KMS-11 (cell line): ENCODE measurements around the gene ITIH4.

Experiments
- H2AFZ ChIP-seq: fragments of 200-600 bp; sonication (generic); 2 replicates; pipeline ENCODE4 v1.6.1; 2016; ENCODE audit warnings: antibody characterized with exemption, mixed run types, low read depth
- H3K27ac ChIP-seq: fragments of 200-600 bp; sonication (generic); 2 replicates; pipeline ENCODE4 v1.6.1; 2016; ENCODE audit warnings: mild to moderate bottlenecking, mixed run types
- H3K27me3 ChIP-seq: fragments of 200-600 bp; sonication (generic); 2 replicates; pipeline ENCODE4 v1.6.1; 2017; ENCODE audit warnings: mild to moderate bottlenecking, low read depth, mixed run types, moderate library complexity; ENCODE audit not compliant: insufficient read depth
- H3K36me3 ChIP-seq: fragments of 200-600 bp; sonication (generic); 2 replicates; pipeline ENCODE4 v1.6.1; 2017; ENCODE audit warnings: mild to moderate bottlenecking, mixed run types; ENCODE audit not compliant: insufficient read depth
- H3K4me1 ChIP-seq: fragments of 200-600 bp; sonication (generic); 2 replicates; pipeline ENCODE4 v1.6.1; 2016; ENCODE audit warnings: mild to moderate bottlenecking, low read depth, mixed run types; ENCODE audit not compliant: poor library complexity, severe bottlenecking
- H3K4me2 ChIP-seq: fragments of 200-600 bp; sonication (generic); 2 replicates; pipeline ENCODE4 v1.7.0; 2016; ENCODE audit warnings: mild to moderate bottlenecking, mixed run types
- H3K4me3 ChIP-seq: fragments of 200-600 bp; sonication (generic); IDR thresholded peaks from 2 replicates; pipeline ENCODE4 v1.6.1; 2017; ENCODE audit warnings: low read depth, low read length, mixed read lengths; ENCODE audit not compliant: insufficient read depth
- H3K79me2 ChIP-seq: fragments of 200-600 bp; sonication (generic); 2 replicates; pipeline ENCODE4 v1.6.1; 2016; ENCODE audit warnings: low read depth, mixed run types; ENCODE audit not compliant: insufficient read depth
- H3K9ac ChIP-seq: fragments of 200-600 bp; sonication (generic); 2 replicates; pipeline ENCODE4 v1.6.1; 2016; ENCODE audit warnings: mild to moderate bottlenecking, mixed run types
- H4K20me1 ChIP-seq: fragments of 200-600 bp; sonication (generic); 2 replicates; pipeline ENCODE4 v1.6.1; 2016; ENCODE audit warnings: mild to moderate bottlenecking, mixed run types; ENCODE audit not compliant: insufficient read depth
- TF ChIP-seq, protein P1 (sequence below): fragments of 200-600 bp; sonication (generic); conservative IDR thresholded peaks from 2 replicates; pipeline ENCODE4 v1.6.1; 2017; ENCODE audit warnings: low read depth, mild to moderate bottlenecking, antibody characterized with exemption, low read length, moderate library complexity, mixed read lengths

ITIH4 gene

GRCh38 chr3:52877085-52877484 is 46.6 kb upstream of the ITIH4 start:
- H3K79me2 ChIP-seq, result no peaks in the 10 kb centered on the region
- H3K4me2 ChIP-seq, result no peak overlapping the region
- H3K4me1 ChIP-seq, result no peaks in the 10 kb centered on the region
- H2AFZ ChIP-seq, result no peak overlapping the region
- H3K9ac ChIP-seq, result no peak overlapping the region
- H3K27me3 ChIP-seq, result no peaks in the 10 kb centered on the region
- no peak overlapping the region for H3K27ac ChIP-seq
- H3K36me3 ChIP-seq, result no peaks in the 10 kb centered on the region
- TF ChIP-seq, protein P1, sequence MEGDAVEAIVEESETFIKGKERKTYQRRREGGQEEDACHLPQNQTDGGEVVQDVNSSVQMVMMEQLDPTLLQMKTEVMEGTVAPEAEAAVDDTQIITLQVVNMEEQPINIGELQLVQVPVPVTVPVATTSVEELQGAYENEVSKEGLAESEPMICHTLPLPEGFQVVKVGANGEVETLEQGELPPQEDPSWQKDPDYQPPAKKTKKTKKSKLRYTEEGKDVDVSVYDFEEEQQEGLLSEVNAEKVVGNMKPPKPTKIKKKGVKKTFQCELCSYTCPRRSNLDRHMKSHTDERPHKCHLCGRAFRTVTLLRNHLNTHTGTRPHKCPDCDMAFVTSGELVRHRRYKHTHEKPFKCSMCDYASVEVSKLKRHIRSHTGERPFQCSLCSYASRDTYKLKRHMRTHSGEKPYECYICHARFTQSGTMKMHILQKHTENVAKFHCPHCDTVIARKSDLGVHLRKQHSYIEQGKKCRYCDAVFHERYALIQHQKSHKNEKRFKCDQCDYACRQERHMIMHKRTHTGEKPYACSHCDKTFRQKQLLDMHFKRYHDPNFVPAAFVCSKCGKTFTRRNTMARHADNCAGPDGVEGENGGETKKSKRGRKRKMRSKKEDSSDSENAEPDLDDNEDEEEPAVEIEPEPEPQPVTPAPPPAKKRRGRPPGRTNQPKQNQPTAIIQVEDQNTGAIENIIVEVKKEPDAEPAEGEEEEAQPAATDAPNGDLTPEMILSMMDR, result no peak
- H3K4me3 ChIP-seq, result no peak overlapping the region
- H4K20me1 ChIP-seq, result no peaks in the 10 kb centered on the region

DNA sequence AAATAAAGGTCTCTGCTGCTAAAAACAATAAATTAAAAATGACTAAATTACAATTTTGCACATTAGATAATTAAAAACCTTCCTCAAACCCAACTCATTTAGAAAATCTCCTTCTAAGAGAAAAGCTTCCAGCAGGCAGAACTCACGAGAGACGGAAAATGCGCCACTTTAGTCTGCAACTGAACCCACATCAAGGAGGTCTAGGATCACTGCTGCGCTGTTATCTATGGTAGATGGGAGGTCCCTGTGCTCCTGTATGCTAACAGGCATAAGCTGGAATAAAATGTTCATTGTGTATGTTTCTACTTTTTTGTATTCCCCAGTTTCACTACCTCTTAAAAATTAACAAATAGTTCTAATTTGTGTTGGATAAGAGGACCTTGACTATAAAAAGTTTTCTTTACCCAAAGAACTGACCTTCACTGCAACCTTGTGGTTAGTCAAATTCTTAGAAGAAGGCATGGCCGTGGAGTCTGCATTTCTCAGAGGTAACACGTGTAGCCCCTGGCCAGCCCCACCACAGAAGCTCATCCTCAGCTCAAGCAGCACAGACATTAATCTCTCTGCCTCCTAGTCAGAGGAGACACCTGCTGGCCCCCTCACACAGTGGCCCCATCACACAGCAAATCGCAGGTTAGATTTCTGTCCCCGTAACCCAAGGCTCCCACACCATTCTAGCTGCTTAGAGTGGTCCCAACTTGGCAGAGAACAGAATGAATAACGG is 44.6 kb upstream of the ITIH4 start:
- H3K4me3 ChIP-seq, result no peak overlapping the region
- no peaks in the 10 kb centered on the region for H3K79me2 ChIP-seq
- TF ChIP-seq, protein P1, result no peak
- no peak overlapping the region for H3K4me2 ChIP-seq
- no peak overlapping the region for H3K27ac ChIP-seq
- no peaks in the 10 kb centered on the region for H4K20me1 ChIP-seq
- no peak overlapping the region for H3K9ac ChIP-seq
- no peaks in the 10 kb centered on the region for H3K4me1 ChIP-seq
- no peaks in the 10 kb centered on the region for H3K27me3 ChIP-seq
- no peaks in the 10 kb centered on the region for H3K36me3 ChIP-seq
- H2AFZ ChIP-seq, result no peak overlapping the region

DNA sequence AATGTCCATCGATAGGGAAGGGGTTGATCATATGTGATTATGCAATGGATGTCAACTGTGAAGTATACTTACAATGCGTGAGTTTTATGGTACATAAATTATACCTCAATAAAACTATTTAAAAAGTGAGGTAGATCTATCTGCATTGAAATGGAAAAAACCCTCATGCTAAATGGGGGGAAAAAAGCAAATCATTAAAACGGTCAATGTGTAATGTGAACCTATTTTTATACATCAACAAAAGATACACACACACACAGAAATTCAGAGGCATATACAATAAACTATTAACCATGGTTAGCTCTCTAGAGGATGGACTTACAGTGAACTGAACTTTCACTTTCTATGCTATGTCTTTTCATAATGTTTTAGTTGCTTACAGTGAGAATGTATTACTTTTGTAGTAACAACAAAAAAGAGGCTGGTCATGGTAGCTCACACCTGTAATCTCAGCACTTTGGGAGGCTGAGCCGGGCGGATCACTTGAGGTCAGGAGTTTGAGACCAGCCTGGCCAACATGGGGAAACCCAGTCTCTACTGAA is 43.8 kb upstream of the ITIH4 start:
- H2AFZ ChIP-seq, result no peak overlapping the region
- H3K9ac ChIP-seq, result no peak overlapping the region
- H3K4me1 ChIP-seq, result no peaks in the 10 kb centered on the region
- TF ChIP-seq, protein P1, result no peak
- H3K4me3 ChIP-seq, result no peak overlapping the region
- H3K27ac ChIP-seq, result no peak overlapping the region
- H3K4me2 ChIP-seq, result no peak overlapping the region
- H3K27me3 ChIP-seq, result no peaks in the 10 kb centered on the region
- H3K79me2 ChIP-seq, result no peaks in the 10 kb centered on the region
- no peaks in the 10 kb centered on the region for H4K20me1 ChIP-seq
- H3K36me3 ChIP-seq, result no peaks in the 10 kb centered on the region

DNA sequence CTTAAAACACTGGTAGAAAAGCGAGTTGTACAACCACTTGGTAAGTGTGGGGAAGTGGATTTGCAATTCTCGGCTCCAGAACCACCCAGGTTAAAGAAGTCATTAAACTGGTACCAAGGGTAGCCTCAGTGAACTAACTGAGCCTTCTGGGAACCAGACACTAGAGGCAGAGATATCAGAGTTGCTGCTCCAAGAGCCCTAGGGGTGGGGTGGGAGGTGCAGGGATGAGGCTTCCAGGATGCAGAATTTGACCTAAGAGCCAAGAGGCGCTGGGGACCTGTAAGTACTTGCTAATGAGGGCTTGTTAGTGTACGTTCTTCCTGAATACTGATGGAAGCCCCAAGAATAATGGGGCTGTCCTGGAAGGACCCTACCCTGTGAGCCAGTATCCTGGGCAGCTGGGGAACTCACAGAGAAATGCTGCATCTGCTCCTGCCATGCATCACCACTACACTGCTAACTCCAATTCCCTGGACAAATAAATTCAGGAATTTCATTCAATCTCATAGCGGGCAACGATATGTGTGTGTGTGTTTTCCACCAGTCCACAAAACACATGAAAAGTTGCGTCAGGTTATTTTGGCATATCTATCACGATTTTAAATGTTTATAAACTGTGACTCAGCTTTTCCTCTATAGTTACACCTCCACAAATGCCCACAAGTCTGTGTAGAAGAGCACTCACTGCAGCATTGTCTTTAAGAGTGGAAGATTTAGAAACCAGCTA is 43.1 kb upstream of the ITIH4 start:
- H3K4me3 ChIP-seq, result no peak overlapping the region
- no peaks in the 10 kb centered on the region for H4K20me1 ChIP-seq
- H2AFZ ChIP-seq, result no peak overlapping the region
- no peak overlapping the region for H3K9ac ChIP-seq
- no peaks in the 10 kb centered on the region for H3K79me2 ChIP-seq
- no peaks in the 10 kb centered on the region for H3K4me1 ChIP-seq
- no peak overlapping the region for H3K4me2 ChIP-seq
- H3K36me3 ChIP-seq, result no peaks in the 10 kb centered on the region
- no peak overlapping the region for H3K27ac ChIP-seq
- TF ChIP-seq, protein P1, result no peak
- no peaks in the 10 kb centered on the region for H3K27me3 ChIP-seq
